C4-2B (cell line): Measurements from ENCODE around the gene PRKCD.

Experiments used
- CTCF ChIP-seq: fragments of 450-650 bp; conservative IDR thresholded peaks from 2 replicates; pipeline ENCODE4 v1.5.1; 2017; ENCODE audit warnings: mild to moderate bottlenecking
- ZFX ChIP-seq: fragments of 450-650 bp; IDR thresholded peaks from 2 replicates; pipeline ENCODE4 v1.6.1; 2017

GRCh38 chr3:53223541-53223966 is 62.5 kb downstream of the PRKCD start:
- TF ChIP-seq CTCF (no peak), ZFX (no peak)
